CD4-positive, alpha-beta memory T cell (primary cell): ENCODE measurements around the gene KRTAP4-3. TPM values are rescaled to one million over a fixed set of nuclear protein-coding genes. Genes with fewer than 3 reads are reported as not detected.
"Not testable (repeated sequence)": the region's sequence is repeated elsewhere in the genome, so short reads cannot be mapped to it uniquely, and the experiment has no call there.

Experiments
- CTCF ChIA-PET: fragments of 350-600 bp; sonication (Branson Sonifier 250); formaldehyde crosslinking; loops from one replicate; lab custom pipeline; 2021; ENCODE audit warnings: inconsistent platforms; ENCODE audit not compliant: partially characterized antibody; lab: Charles Lee
- POLR2A ChIA-PET: fragments of 350-600 bp; sonication (Branson Sonifier 250); formaldehyde crosslinking; loops from one replicate; lab custom pipeline; 2021; ENCODE audit not compliant: partially characterized antibody; lab: Charles Lee
- DNase-seq, 5 donors: peaks; one replicate each; pipeline versions ENCODE4 v3.0.0 to v3.0.0-alpha.2; 2020 to 2022; ENCODE audit warnings: mixed read lengths in 1 of 5
- H3K27ac ChIP-seq: one replicate; pipeline ENCODE4 v1.7.0; 2013; ENCODE audit warnings: low read depth, low read length
- H3K27me3 ChIP-seq: 2 replicates; pipeline ENCODE4 v1.7.0; 2013; ENCODE audit warnings: mild to moderate bottlenecking, low read length, moderate library complexity; ENCODE audit not compliant: insufficient read depth
- H3K36me3 ChIP-seq: 2 replicates; pipeline ENCODE4 v1.7.0; 2013; ENCODE audit warnings: mild to moderate bottlenecking, low read length, moderate library complexity; ENCODE audit not compliant: insufficient read depth
- H3K4me1 ChIP-seq: 2 replicates; pipeline ENCODE4 v1.7.0; 2013; ENCODE audit warnings: mild to moderate bottlenecking, low read length, moderate library complexity; ENCODE audit not compliant: insufficient read depth
- H3K4me3 ChIP-seq, 2 donors: one replicate each; pipeline ENCODE4 v1.7.0; 2013; ENCODE audit warnings: low read length in 2 of 2, mild to moderate bottlenecking in 1 of 2
- H3K9me3 ChIP-seq, 2 donors: one replicate each; pipeline ENCODE4 v1.7.0; 2013; ENCODE audit warnings: low read length in 2 of 2, control low read depth in 1 of 2; ENCODE audit not compliant: control insufficient read depth in 1 of 2
- H3K27ac Mint-ChIP-seq, 7 donors: one replicate each; pipeline ENCODE4 v1.8.0; 2020 to 2021; ENCODE audit warnings: mixed read lengths in 7 of 7, mild to moderate bottlenecking in 6 of 7, inconsistent platforms in 3 of 7, moderate library complexity in 3 of 7
- H3K27me3 Mint-ChIP-seq, 2 donors: one replicate each; pipeline ENCODE4 v1.8.0; 2020 to 2021; ENCODE audit warnings: mixed read lengths in 2 of 2
- H3K36me3 Mint-ChIP-seq, 2 donors: one replicate each; pipeline ENCODE4 v1.8.0; 2020 to 2021; ENCODE audit warnings: mixed read lengths in 2 of 2, inconsistent platforms in 1 of 2, mild to moderate bottlenecking in 1 of 2
- H3K4me1 Mint-ChIP-seq, 4 donors: one replicate each; pipeline ENCODE4 v1.8.0; 2020 to 2021; ENCODE audit warnings: mixed read lengths in 4 of 4, mild to moderate bottlenecking in 1 of 4
- H3K4me3 Mint-ChIP-seq, 8 donors: one replicate each; pipeline ENCODE4 v1.8.0; 2020 to 2021; ENCODE audit warnings: mixed read lengths in 8 of 8, mild to moderate bottlenecking in 7 of 8, moderate library complexity in 6 of 8, inconsistent platforms in 3 of 8
- H3K9me3 Mint-ChIP-seq, 8 donors: one replicate each; pipeline ENCODE4 v1.8.0; 2020 to 2021; ENCODE audit warnings: mixed read lengths in 8 of 8, mild to moderate bottlenecking in 5 of 8, inconsistent platforms in 3 of 8, moderate library complexity in 1 of 8
- intact Hi-C: fragments of 100-400 bp; cut with micrococcal nuclease; formaldehyde crosslinking; loops from one replicate; pipeline ENCODE4 v1.15.1; 2023
- polyA plus RNA-seq, 2 donors: library from polyadenylated mRNA; unstranded; fragments of 300-500 nt; fragmentation: Illumina TruSeq; gene quantifications; one replicate each; pipeline ENCODE4 v1.2.3, GENCODE V29; 2021
- total RNA-seq, 2 experiments: library from RNA; stranded (reverse); gene quantifications; one replicate each; pipeline ENCODE4 v1.2.3, GENCODE V29; 2021

The KRTAP4-3 gene
- total and polyA plus RNA-seq, 4 experiments from 2014 or later: not detected

- Mint-ChIP-seq H3K9me3 (peaks cover 0 to 7% (median 0%) of the 10 kb centered on the region in 8 donors), H3K27ac (peak overlapping the region in 3 of 7 donors; percentile 19 to 62 (median 55)), H3K4me1 (peaks cover 6 to 49% (median 28%) of the 10 kb centered on the region in 4 donors), H3K36me3 (no peaks in the 10 kb centered on the region), H3K27me3 (peaks cover 4% of the 10 kb centered on the region in 2 donors), H3K4me3 (no peak overlapping the region)
- ChIA-PET CTCF (no interaction called here), POLR2A (no interaction called here)
- H3K27me3 ChIP-seq: no peaks in the 10 kb centered on the region
- DNase-seq: no peak
- no peaks in the 10 kb centered on the region for H3K9me3 ChIP-seq
- H3K27ac ChIP-seq: no peak overlapping the region
- H3K36me3 ChIP-seq: no peaks in the 10 kb centered on the region
- no peak overlapping the region for H3K4me3 ChIP-seq
- intact Hi-C loops: no loop called here
- peaks cover 24% of the 10 kb centered on the region for H3K4me1 ChIP-seq
These were observed 49.3 kb downstream of the KRTAP4-3 start for GRCh38 chr17:41118721-41119120.

GRCh38 chr17:41117846-41118386 lies 50.1 kb downstream of the KRTAP4-3 start, which contains the start of gene KRTAP4-11:
Gene KRTAP4-11 (minus strand): TSS chr17:41118373. CDS start chr17:41118315, 58 bp downstream.
- H3K27ac ChIP-seq, intact Hi-C loops: not testable (repeated sequence)
- peak within 1 kb of the TSS in 4 of 7 donors; percentile 17 to 69 (median 40) for H3K27ac Mint-ChIP-seq

More at GRCh38 chr17:41117846-41118386, 50.1 kb downstream of the KRTAP4-3 start, which contains the start of gene KRTAP4-11:
- H3K36me3 Mint-ChIP-seq, H3K27me3 ChIP-seq, H3K9me3 ChIP-seq, H3K4me3 Mint-ChIP-seq, H3K27me3 Mint-ChIP-seq, POLR2A ChIA-PET, H3K9me3 Mint-ChIP-seq, H3K36me3 ChIP-seq, DNase-seq, H3K4me3 ChIP-seq: not testable (repeated sequence)
- H3K4me1 Mint-ChIP-seq: peaks cover 2 to 41% (median 21%) of the 10 kb centered on the region in 4 donors
- CTCF ChIA-PET: interaction anchor here (2.6 kb wide), 1 partner anchor 205 kb away, joined by 8 read pairs; no protein-coding TSS in a partner anchor
- H3K4me1 ChIP-seq: peaks cover 19% of the 10 kb centered on the region

Other genes starting within 250 kb of the KRTAP4-3 start
Only the 30 nearest of the 40 such genes appear.
- gene KRTAP1-5, start 141.0 kb downstream of the KRTAP4-3 start, total RNA-seq: not detected
- not detected for gene KRTAP1-5, start 141.0 kb downstream of the KRTAP4-3 start, polyA plus RNA-seq
- not detected for gene KRTAP1-4, start 138.0 kb downstream of the KRTAP4-3 start, total RNA-seq
- not detected for gene KRTAP1-4, start 138.0 kb downstream of the KRTAP4-3 start, polyA plus RNA-seq
- not detected for gene KRTAP1-3, start 133.3 kb downstream of the KRTAP4-3 start, total RNA-seq
- not detected for gene KRTAP1-3, start 133.3 kb downstream of the KRTAP4-3 start, polyA plus RNA-seq
- not detected for gene KRTAP1-1, start 126.8 kb downstream of the KRTAP4-3 start, total RNA-seq
- gene KRTAP1-1, start 126.8 kb downstream of the KRTAP4-3 start, polyA plus RNA-seq: not detected
- gene KRTAP2-1, start 120.9 kb downstream of the KRTAP4-3 start, total RNA-seq: not detected
- gene KRTAP2-1, start 120.9 kb downstream of the KRTAP4-3 start, polyA plus RNA-seq: not detected
- not detected for gene KRTAP2-2, start 113.0 kb downstream of the KRTAP4-3 start, total RNA-seq
- gene KRTAP2-2, start 113.0 kb downstream of the KRTAP4-3 start, polyA plus RNA-seq: not detected
- not detected for gene KRTAP2-3, start 108.1 kb downstream of the KRTAP4-3 start, total RNA-seq
- gene KRTAP2-3, start 108.1 kb downstream of the KRTAP4-3 start, polyA plus RNA-seq: not detected
- not detected for gene KRTAP2-4, start 102.3 kb downstream of the KRTAP4-3 start, total RNA-seq
- gene KRTAP2-4, start 102.3 kb downstream of the KRTAP4-3 start, polyA plus RNA-seq: not detected
- not detected for gene KRTAP4-7, start 84.1 kb downstream of the KRTAP4-3 start, total RNA-seq
- gene KRTAP4-7, start 84.1 kb downstream of the KRTAP4-3 start, polyA plus RNA-seq: not detected
- gene KRTAP4-8, start 70.1 kb downstream of the KRTAP4-3 start, total RNA-seq: not detected
- gene KRTAP4-8, start 70.1 kb downstream of the KRTAP4-3 start, polyA plus RNA-seq: not detected
- not detected for gene KRTAP4-16, start 66.0 kb downstream of the KRTAP4-3 start, total RNA-seq
- gene KRTAP4-16, start 66.0 kb downstream of the KRTAP4-3 start, polyA plus RNA-seq: not detected
- not detected for gene KRTAP4-9, start 62.8 kb downstream of the KRTAP4-3 start, total RNA-seq
- not detected for gene KRTAP4-9, start 62.8 kb downstream of the KRTAP4-3 start, polyA plus RNA-seq
- not detected for gene KRTAP4-11, start 49.8 kb downstream of the KRTAP4-3 start, total RNA-seq
- gene KRTAP4-11, start 49.8 kb downstream of the KRTAP4-3 start, polyA plus RNA-seq: not detected
- gene KRTAP4-12, start 44.0 kb downstream of the KRTAP4-3 start, total RNA-seq: not detected
- gene KRTAP4-12, start 44.0 kb downstream of the KRTAP4-3 start, polyA plus RNA-seq: not detected
- not detected for gene KRTAP4-6, start 27.7 kb downstream of the KRTAP4-3 start, total RNA-seq
- gene KRTAP4-6, start 27.7 kb downstream of the KRTAP4-3 start, polyA plus RNA-seq: under 1 TPM in 1 of 2 donors, not detected in 1; 0.24 TPM
- not detected for gene KRTAP4-5, start 18.4 kb downstream of the KRTAP4-3 start, total RNA-seq
- not detected for gene KRTAP4-5, start 18.4 kb downstream of the KRTAP4-3 start, polyA plus RNA-seq
- gene KRTAP4-4, start 7.5 kb downstream of the KRTAP4-3 start, total RNA-seq: not detected
- gene KRTAP4-4, start 7.5 kb downstream of the KRTAP4-3 start, polyA plus RNA-seq: not detected
- not detected for gene KRTAP4-2, start 10.0 kb upstream of the KRTAP4-3 start, total RNA-seq
- gene KRTAP4-2, start 10.0 kb upstream of the KRTAP4-3 start, polyA plus RNA-seq: not detected
- gene KRTAP4-1, start 16.7 kb upstream of the KRTAP4-3 start, total RNA-seq: not detected
- gene KRTAP4-1, start 16.7 kb upstream of the KRTAP4-3 start, polyA plus RNA-seq: not detected
- not detected for gene KRTAP9-1, start 21.7 kb upstream of the KRTAP4-3 start, total RNA-seq
- gene KRTAP9-1, start 21.7 kb upstream of the KRTAP4-3 start, polyA plus RNA-seq: not detected
- not detected for gene KRTAP9-2, start 58.4 kb upstream of the KRTAP4-3 start, total RNA-seq
- gene KRTAP9-2, start 58.4 kb upstream of the KRTAP4-3 start, polyA plus RNA-seq: not detected
- not detected for gene KRTAP9-3, start 64.2 kb upstream of the KRTAP4-3 start, total RNA-seq
- gene KRTAP9-3, start 64.2 kb upstream of the KRTAP4-3 start, polyA plus RNA-seq: not detected
- not detected for gene KRTAP9-8, start 69.8 kb upstream of the KRTAP4-3 start, total RNA-seq
- gene KRTAP9-8, start 69.8 kb upstream of the KRTAP4-3 start, polyA plus RNA-seq: not detected
- gene KRTAP9-4, start 81.5 kb upstream of the KRTAP4-3 start, total RNA-seq: not detected
- gene KRTAP9-4, start 81.5 kb upstream of the KRTAP4-3 start, polyA plus RNA-seq: not detected
- not detected for gene KRTAP9-9, start 87.2 kb upstream of the KRTAP4-3 start, total RNA-seq
- gene KRTAP9-9, start 87.2 kb upstream of the KRTAP4-3 start, polyA plus RNA-seq: not detected
- not detected for gene KRTAP9-6, start 97.2 kb upstream of the KRTAP4-3 start, total RNA-seq
- gene KRTAP9-6, start 97.2 kb upstream of the KRTAP4-3 start, polyA plus RNA-seq: not detected
- not detected for gene KRTAP9-7, start 107.5 kb upstream of the KRTAP4-3 start, total RNA-seq
- not detected for gene KRTAP9-7, start 107.5 kb upstream of the KRTAP4-3 start, polyA plus RNA-seq
- gene KRTAP29-1, start 134.6 kb upstream of the KRTAP4-3 start, total RNA-seq: not detected
- not detected for gene KRTAP29-1, start 134.6 kb upstream of the KRTAP4-3 start, polyA plus RNA-seq
- gene KRTAP16-1, start 141.1 kb upstream of the KRTAP4-3 start, total RNA-seq: under 1 TPM in 1 of 2 experiments, not detected in 1; 0.28 TPM
- gene KRTAP16-1, start 141.1 kb upstream of the KRTAP4-3 start, polyA plus RNA-seq: not detected
- not detected for gene KRTAP17-1, start 147.5 kb upstream of the KRTAP4-3 start, total RNA-seq
- gene KRTAP17-1, start 147.5 kb upstream of the KRTAP4-3 start, polyA plus RNA-seq: not detected